HG03095 (cell line): ENCODE measurements around the gene PCED1A.

Source experiments
- ATAC-seq: cut with Tn5 transposase; IDR thresholded peaks from one replicate; pipeline ENCODE4 v1.9.1; 2021; ENCODE audit warnings: moderate library complexity; ENCODE audit not compliant: unreplicated experiment

The PCED1A gene

DNA sequence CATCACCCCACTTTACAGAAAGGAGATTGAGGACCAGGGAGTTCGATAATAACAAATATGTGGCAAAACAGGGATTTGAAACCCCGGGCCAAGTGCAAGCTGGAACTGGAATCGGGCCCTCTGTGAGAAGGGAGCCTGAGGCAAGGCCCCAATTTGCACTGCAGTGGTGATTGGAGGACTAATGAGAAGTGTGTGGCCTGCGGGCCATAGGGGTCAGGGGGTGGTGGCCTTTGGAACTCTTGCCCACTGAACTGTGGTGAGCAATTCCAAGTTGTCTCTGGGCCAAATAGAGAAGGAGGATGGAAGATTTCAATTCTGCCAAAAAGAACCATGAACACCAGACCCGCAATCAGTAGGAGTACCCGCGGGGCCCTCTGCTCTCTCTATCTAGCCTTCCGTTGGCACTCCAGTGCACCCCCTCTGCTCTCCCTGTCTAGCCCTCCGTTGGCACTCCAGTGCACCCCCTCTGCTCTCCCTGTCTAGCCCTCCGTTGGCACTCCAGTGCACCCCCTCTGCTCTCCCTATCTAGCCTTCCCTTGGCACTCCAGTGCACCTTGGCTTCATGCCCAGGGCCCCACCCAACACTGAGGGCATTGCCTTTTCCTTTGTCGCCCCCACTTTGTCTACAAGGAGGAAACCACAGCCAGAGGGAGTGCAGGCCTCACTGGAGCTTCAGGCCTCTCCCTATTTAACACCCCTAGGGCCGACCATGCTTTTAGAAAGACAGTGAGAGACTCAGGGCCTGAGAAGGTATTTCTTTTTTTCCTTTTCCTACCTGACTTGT is 26.8 kb upstream of the PCED1A start:
- ATAC-seq: no peak

DNA sequence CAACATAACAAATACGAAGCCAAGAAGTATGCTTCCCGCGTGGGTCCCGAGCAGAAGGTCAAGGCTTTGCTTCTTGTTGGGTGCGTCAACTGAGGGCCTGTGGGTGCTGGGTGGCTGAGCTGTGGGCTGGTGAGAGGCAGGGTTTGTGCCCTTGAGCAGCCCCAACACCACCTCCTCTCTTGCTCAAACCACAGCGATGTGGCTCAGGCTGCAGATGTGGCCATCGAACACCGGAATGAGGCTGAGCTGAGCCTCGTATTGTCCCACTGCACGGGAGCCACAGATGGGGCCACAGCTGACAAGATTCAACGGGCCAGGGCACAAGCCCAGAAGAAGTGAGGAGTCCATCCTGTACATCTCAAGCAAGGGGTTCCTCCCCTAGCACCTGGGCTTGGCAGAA is 25.8 kb upstream of the PCED1A start:
- no peak for ATAC-seq

DNA sequence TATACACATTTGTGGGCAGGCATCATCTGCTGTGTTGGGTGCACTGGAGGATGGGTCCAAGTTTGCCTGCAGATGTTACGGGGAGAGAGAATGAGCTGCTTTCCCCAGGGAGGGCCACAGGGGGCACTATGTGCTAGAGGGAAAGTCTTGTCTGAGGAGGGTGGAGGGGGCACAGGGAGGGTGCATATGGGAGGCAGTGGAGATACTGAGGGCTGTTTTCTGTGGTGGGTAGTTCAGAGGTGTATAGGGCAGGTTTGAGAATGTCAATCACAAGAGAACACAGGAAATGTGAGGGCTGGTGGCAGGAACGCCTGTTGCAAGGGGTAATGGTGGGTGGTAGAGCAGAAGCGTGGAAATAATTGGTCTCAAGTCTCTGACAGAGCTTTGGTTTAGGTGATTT is 25.2 kb upstream of the PCED1A start:
- ATAC-seq: no peak

DNA sequence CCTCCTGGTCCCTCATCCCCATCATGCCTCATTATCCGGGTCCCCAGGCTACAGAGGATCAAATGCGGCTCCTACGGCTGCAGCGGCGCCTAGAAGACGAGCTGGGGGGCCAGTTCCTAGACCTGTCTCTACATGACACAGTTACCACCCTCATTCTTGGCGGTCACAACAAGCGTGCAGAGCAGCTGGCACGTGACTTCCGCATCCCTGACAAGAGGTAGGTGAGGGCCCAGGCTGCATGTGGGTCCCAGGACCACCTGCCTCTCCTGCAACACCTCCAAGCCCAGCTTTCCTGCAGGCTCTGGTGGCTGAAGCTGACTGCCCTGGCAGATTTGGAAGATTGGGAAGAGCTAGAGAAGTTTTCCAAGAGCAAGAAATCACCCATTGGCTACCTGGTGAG is 24.6 kb upstream of the PCED1A start:
- no peak for ATAC-seq

DNA sequence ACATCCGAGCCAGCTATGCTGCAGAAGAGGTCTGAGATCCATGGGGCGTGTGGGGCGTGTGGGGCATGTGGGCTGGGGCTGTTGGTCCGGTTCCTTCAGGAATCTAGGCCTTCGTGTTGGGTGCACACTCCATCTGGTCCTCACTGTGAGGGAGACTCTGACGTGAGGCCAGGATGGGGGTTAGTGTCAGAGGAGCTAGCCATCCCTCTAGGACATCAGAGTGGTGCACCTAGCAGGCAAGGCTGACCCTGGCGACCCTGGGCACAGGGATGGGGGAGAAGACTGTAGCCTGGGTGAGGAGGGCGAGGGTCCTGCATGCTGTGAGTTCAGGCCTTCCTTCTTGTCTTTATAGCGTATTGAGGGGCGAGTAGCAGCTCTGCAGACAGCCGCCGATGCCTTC is 24.2 kb upstream of the PCED1A start:
- ATAC-seq: no peak

DNA sequence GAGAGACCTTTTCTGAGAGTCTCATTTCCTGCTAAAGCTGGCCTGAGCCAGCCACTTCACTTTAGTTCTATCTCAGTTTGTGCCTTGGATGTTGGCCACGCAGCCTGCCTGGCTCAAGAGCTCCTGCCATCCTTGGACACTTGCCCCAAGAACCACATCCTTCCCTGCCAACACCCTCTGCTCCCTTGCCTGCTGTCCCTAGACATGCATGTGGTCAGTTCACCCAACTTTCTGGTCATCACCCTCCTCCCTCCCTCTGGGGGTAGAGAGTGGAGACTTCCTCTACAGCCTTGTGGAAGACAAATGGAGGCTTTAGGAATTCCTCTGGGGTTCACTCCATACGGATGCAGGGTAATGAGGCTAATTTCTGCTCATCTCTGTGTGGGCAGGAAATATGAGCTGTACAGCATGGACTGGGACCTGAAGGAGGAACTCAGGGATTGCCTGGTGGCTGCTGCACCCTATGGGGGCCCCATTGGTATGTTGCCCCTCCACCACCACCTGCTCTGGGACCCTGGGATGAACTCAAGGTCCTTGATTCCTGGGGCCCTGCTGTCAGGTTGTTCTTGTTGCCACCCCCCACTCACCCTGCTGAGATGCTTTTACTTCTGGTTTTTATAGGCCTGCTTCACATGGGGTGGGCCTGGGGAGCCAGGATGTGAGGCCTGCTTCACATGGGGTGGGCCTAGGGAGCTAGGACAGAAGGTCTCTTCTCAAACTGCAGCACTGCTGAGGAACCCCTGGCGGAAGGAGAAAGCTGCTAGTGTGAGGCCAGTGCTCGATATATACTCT is 19.1 kb upstream of the PCED1A start:
- ATAC-seq: no peak

DNA sequence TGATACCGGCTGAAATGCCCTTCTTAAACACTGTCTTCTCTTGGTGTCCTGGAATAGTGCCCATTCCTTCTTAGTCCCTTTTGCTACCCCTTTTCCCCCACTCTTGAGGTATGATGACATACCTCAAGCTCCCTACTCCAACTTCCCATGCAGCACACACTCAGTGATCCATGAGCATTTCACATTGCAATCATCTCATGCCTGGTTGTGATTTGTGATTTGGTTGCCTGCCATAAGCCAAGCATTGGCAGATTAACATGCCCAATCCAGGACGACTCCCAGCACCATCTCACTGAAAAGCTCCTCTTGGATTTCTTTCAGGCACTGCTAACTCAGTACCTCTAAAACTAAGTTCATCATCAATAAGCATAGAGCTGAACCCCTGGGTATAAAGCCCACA is 18.1 kb upstream of the PCED1A start:
- no peak for ATAC-seq

DNA sequence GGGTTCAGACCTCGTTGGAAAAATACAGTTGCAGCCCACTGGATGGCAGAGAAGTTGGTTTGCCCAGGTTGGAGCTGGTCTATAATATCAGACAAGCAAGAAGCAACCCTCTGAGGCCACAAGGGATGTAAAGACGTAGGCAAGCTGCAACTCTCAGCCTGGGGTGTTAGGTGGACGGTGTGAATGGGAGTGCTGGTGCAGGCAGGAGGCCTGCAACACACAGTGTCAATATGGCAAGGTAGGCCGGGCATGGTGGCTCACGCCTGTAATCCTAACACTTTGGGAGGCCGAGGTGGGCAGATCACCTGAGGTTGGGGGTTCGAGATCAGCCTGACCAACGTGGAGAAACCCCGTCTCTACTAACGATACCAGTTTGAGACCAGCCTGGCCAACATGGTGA is 10.6 kb upstream of the PCED1A start:
- ATAC-seq: no peak

DNA sequence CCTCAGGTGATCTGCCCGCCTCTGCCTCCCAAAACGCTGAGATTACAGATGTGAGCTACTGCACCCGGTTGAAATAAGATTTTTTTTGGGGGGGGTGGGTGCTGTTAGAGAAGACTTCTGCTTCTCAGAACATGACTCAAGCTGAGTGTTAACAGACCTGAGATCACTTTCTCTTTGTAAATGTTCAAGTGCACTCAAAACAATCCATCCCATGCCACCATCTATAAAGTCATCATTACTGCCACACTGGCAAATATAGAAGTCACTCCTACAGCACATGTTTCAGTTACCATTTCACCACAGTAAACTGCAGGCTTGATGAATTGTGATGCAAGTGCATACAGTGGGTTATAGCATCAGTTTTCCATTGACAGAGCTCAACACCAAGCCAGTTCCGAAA is 9.1 kb upstream of the PCED1A start:
- ATAC-seq: no peak

DNA sequence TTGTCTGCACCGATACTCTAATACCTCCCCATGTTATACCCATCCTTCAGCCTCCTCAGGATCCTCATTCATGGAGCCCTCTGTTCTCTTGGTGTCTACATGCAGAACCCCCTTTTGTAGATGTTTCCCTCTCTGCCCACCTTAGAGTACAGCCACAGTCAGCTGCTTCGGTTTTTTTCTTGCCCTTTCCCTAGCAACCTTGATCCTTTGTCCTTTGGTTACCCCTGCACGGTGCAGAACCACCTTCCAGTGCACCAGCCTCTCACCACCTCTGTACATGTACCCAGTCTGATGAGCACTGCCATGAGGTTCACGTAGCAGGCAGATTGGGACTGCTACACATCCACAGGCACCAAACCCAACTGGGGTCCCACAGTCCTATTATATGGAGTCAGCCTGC is 7.3 kb upstream of the PCED1A start:
- no peak for ATAC-seq

DNA sequence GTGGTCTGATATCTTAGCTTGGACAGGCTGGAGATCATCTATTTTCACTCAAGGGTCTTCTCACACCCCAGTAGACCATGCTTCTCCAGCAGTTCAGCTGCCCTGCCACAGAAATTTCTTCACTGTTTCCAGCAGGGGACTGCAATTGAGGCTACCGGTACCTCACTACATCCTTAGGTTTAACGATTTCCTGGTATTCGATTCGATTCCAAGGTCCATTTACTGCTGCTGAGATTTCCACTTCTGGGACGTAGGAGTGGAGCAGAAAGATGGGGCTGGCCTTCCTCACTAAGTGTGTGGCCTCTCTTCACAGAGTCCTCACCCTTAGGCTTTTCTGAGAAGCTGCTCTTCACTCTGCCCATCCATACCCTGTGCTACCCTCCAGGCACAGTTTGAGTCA is 6.2 kb upstream of the PCED1A start:
- no peak for ATAC-seq

DNA sequence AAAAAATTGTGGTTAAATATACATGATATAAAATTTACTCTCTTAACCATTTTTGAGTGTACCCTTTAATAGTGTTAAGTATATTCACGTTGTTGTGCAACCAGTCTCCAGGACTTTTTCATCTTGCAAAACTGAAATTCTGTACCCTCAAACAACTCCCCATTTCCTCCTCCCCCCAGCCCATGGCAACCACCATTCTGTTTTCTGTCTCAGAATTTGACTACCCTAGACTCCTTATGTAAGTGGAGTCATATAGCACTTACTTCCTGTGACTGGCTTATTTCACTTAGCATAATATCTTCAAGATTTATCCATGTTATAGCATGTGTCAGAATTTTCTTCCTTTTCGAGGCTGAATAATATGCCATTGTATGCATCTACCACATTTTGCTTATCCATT is 5.2 kb upstream of the PCED1A start:
- no peak for ATAC-seq

DNA sequence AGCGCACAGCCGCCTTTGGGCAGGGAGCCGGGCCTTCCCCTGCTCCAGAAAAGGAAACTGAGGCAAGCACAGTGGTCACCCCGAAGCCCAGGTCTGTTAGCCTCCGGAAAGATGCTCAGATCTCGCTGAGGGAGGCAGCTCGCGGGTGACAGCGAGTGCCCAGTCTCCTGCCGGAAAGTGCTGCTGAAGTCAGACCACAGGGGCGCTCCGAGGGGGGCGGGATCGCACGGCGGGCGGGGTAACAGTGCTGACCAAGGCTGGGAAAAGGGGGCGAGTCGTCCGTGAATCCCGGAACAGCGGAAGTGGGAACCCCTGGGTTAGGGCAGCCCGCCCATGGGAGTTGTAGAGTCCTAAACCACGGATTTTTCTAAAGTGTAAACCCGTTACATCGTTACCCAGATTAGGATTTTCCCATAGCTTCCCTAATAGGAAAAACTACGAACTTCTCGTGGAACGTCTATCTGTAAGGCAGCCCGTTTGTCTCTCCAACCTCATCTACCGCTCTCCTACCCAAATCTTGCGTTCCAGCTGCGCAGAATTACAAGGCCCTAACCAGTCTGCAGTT is 594 bp upstream of the PCED1A start:
- peak; percentile 18 for ATAC-seq

DNA sequence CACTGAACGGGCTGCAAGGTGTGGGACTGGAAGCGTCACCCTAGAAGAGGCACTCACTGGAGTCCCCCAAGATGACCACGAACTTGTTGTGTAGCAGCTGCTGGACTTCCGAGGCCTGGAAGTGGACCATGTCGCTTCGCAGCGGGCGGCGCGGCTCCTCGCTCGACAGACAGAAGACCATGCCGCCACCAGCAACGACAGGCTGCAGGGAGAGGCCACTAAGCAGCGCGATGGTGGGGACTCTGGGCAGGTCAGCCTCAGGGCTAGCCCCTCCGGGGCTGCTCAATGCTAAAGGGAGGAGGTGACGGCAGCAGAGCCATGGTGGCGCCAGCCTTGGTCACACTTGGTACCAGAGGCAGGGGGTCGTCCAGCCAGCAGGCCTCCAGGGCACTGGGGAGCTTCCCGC is 720 bp downstream of the PCED1A start:
- ATAC-seq: no peak

DNA sequence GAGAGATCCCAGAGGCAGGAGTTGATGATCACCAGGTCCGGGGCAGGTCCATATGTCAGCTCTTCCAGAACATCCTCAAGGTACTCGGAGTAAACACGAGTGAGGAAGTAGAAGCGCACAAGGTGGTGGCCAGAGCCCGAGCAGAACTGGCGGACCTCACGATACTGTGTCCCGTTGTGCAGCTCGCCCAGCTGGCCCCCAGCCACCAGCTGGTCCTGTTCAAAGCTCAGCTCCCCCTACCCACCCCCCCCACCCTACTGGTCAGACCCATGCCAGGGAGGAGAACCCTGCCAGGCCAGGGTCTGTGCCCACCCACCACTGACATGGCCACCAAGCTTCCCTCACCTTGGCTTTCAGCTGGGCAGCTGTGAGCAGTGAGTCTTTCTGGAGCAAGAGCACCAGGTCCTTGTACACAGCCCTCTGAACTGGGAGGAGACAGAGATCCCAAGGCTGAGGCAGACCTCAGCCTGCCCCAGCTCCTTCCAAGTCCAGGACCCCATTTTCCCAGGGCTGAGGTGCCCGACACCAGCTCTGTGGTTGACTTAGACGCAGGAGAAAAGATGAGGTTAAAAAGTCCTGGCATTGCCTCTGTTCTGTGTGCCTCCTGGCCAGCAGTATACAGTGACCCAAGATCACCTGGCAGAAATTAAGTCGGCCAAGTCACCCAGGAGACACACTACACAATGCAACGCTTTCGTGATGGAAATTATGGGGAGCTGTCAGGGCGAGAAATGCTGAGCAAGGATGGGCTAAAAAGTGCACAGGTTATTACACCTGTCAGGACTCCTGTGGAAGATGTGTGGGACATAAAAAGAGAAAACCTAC is 1.4 kb downstream of the PCED1A start:
- no peak for ATAC-seq

DNA sequence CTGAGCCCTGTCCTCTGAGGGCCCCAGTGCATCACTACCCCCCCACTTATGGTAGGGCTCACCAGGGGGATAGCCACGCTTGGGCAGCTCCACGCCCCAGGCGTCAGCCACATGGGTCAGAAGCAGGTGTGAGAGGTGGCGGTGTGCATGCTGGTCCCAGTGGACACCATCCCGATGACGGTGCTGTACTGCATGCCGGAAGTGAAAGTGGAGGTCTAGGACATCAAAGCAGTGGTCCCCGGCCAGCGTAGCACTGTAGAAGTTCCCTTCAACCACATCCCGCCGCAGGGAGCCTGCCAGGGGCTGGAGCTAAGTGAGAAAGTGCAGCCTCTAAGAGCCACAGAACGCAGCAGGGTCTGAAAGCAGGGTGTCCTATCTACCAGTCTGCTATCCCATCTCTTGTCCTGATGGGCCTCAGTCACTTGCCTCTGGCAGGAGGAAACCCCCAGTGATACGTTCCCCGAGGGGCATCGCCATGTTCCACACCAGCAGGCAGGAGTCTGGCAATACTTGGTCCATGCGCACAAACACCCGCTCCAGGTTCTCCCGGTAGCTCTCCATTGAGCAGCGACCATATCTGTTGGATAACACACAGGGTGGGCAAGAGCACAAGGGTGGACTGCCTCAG is 2.2 kb downstream of the PCED1A start:
- no peak for ATAC-seq

DNA sequence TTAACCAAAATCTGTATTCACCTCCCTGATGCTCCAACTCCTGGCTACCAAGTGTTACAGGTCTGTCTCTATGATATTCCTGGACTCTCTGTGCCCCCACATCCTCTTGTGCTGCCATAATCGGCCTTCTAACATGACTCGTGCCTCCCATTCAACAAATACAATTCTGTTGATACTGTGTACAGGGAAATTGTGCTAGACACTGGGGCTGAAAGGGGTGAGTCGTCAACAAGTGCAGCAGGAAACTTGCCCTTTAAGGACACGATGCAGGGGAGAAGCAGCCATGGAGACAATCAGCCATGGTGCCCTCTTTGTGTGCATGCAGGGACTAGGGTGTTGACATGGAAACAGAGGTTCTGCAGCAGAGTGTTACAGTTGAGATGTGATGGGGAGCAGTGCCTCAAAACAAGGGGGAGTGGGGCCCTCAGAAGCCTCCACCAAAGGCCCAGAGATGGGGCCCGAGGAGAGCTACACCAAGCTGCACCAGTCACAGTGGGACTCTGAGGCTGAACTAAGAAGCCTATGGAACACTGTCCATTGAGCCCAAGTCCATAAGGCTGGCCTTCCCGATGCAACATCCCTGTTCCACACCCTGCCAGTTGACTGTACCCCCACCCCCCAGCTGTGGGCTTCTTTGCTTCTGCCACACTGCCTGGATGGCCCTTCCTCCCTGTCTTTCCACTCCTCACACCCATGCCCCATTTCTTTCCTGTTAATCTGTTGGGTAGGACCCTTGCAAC is 3.1 kb downstream of the PCED1A start:
- ATAC-seq: no peak

DNA sequence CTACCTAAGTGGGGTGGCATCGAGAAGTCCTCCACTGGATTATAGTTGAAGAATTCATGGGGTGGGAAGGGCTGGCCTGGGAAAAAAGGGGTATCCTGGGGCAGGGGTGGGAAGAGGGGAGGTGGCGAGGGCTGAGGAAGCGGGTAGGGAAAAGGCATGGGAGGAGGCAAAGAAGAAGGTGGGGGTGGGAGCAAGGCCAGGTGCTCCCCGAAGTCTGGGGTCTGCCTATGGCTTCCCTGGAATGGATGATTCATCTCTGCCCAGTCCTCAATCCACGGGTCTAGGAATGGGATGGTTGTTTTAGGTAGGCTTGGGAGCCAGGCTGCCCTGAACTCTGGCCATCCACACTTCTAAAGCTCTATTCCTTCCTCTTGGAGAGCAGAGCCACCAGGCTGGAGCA is 4.4 kb downstream of the PCED1A start:
- ATAC-seq: no peak

DNA sequence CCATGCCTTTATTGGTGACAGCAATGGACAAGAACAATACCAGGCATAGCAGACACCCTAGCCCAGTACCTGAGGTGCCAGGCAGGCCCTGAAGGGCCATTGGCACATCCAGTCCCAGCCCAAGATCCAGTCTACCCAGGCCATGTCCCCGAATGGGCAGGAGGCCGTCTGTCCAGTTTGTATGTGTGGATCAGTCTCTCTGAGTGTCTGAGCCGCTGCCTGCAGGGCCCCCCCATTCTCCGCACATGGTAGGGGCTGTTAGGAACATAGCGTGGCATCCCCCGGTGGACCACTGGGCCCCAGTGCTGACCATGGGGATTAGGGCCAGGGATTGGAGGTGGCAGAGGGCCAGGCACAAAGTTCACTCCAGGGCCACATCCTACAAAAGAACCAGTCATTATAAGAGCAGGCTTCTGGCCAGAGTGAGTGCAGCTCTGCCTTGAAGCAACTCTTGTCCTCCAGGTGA is 5.1 kb downstream of the PCED1A start:
- no peak for ATAC-seq
